NAMALWA (cell line): ENCODE measurements around the gene STX5.
"Not testable (repeated sequence)": the region's sequence is repeated elsewhere in the genome, so short reads cannot be mapped to it uniquely, and the experiment has no call there.

Experiments used
- DNase-seq: peaks from one replicate; pipeline ENCODE4 v3.0.0-alpha.2; 2015; ENCODE audit warnings: low spot score

Gene STX5

DNA sequence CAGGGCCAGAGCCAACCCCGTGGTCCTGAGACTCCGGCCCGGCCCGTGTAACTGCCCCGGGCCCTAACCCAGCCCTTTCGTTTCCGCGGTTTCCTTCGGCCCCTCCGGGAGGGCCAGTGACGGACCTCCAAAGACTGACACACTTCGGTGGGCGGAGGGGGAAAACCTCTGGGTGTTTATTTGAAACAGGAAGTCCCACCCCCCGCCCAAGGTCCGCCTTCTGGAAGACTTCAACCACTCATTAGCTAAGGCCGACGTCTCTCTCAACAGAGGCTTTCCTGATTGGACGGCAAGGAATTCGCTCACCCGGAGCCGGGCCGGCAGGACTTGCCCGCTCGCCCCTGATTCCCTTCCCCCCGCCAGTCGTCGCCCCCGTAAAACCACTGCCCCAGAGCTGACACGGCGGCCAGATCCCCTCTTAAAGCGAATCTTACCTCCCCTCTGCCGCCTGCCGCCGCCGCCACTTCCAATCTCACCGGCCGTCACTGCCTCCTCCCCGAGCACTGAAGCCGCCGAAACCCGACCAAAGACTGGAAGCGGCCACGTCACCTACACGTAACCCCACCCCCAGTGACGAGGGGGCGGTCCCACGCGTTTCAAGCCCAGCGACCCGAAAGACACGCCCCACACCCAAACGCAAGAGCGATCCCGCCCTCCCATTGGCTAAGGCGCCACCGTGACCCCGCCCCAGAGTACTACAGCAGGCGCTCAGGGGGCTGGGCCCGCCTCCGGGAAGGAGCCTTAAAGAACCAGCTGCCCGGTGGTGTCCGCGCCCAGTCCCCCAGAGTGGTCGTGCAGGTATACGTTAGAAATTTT, at the start of gene STX5:
Gene STX5 (minus strand): TSS at position 532 of the 816 bp plus-strand sequence. CDS start 808 bp downstream, outside the sequence.
- DNase-seq: peak; percentile 98

- DNase-seq: peak; percentile 90
These were observed 49.1 kb upstream of the STX5 start, which contains the start of gene SLC3A2 for GRCh38 chr11:62880803-62881578. Gene SLC3A2 (plus strand): TSS chr11:62880896. CDS start chr11:62881024, 128 bp downstream.

DNA sequence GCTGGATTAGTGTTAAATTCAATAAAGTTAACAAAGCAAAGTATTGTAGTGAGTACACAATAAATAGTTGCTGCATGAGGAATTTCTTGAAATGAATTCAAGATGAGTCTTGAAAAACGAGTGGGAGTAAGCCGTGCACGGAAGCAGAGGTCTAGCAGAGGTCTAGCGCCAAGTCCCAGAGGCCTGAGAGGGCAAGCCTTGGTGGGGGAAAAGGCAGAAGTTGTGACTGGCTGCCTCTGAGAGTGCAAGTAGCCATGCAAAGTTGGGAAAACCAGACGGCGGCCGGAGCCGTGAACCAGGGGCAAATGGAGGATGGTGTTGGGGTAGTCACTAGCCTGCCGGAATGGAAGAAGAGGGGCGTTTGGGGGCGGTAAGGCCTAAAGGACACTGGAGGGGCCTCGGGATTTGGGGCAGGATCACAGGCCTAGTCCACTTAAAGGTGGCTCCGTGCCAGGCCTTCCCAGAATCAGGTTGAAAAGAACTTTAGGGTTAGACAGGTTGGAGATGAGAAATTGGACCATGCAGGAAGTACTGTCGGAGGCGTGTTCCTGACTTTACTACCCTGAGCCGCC, 48.5 kb upstream of the STX5 start:
- peak; percentile 53 for DNase-seq

GRCh38 chr11:62879235-62879978, 47.6 kb upstream of the STX5 start:
- DNase-seq: no peak

- no peak for DNase-seq
These were observed 44.9 kb upstream of the STX5 start for GRCh38 chr11:62876712-62877111.

- no peak for DNase-seq
These were observed 44.0 kb upstream of the STX5 start for GRCh38 chr11:62875698-62876478.

- no peak for DNase-seq
These were observed 43.0 kb upstream of the STX5 start for GRCh38 chr11:62874851-62875250.

GRCh38 chr11:62865635-62866034, 33.8 kb upstream of the STX5 start:
- DNase-seq: no peak

GRCh38 chr11:62863687-62864335, 32.0 kb upstream of the STX5 start:
- DNase-seq: no peak

- not testable (repeated sequence) for DNase-seq
These were observed 29.8 kb upstream of the STX5 start for GRCh38 chr11:62861564-62862192.

GRCh38 chr11:62860835-62861563, 29.1 kb upstream of the STX5 start:
- DNase-seq: no peak

- DNase-seq: not testable (repeated sequence)
These were observed 27.4 kb upstream of the STX5 start for GRCh38 chr11:62859281-62859703.

GRCh38 chr11:62858201-62858600, 26.4 kb upstream of the STX5 start:
- DNase-seq: no peak

DNA sequence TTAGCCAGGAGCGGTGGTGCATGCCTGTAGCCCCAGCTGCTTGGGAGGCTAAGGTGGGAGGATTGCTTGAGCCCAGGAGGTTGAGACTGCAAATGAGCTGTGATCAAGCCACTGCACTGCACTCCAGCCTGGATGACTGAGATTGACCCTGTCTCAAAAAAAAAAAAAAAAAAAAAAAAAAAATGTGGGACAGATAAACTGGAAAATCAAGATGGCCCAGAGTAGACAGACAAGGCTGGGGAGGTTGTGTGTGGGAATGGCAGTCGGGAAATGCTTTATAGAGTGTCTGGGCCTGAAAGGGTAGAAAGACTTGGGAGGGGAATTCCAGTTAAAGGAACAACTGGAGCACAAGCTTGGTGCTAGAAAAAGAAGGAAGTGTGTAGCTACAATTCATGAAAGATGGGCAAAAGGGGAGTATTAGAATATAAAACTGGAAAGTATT, 25.7 kb upstream of the STX5 start:
- DNase-seq: no peak

DNA sequence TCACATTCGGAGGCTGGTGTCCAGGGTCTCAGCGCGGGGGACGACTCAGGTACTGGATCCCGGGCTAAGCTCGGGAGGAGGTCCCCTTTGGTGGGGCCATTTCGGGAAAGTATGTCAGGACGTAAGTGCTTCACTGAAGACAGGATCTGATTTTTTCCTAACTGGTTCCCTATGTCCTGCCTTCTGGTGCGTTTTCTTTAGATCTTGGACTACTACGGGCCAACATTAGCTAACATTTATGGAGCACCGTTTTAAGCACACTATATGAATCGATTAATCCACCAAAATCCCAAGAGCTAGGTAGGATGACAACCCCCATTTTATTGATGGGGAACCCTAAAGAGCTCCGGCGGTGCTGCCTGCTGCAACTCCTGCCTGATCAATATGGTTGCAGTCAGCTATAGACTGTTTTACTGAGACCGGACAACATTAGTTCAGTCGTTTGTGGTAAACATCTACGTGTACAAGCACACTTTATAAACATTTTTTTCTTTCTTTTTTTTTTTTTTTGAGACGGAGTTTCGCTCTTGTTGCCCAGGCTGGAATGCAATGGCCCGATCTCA, 24.6 kb upstream of the STX5 start:
- peak; percentile 52 for DNase-seq

GRCh38 chr11:62855571-62856332, 23.9 kb upstream of the STX5 start:
- peak; percentile 99 for DNase-seq

DNA sequence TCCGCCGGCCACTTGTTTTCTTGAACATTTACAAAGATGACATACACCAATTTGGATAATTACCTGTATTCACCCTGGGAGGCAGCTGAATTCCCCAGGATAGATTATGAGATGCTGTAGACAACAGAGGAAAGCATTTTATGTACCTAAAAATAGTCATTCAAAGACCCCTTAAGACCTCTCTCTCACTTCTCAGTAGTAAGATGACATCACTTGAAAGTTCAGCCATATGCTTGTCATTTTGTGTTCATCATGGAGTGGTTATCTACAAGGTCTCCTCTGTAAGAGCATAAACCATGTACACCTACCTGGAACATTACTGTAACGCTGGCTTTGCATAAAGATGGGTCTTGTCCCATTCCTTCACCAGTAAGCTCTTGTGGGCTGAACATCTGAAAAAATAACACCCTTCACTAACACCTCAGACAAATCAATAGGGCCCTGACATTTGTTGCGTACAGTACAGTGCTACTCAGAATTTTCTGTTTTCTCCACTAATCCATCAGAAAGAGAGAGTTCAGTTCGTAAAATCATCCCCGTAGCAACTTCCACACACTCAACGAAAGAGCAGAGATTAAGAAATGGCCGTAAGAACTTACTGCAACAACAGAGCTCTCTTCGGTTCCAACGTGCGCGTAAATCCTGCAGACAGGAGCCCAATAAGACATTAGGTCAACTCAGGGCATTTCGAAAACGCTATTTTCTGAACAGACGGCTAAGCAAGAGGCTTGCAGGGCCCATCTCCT, 23.1 kb upstream of the STX5 start:
- DNase-seq: peak; percentile 61
